ENCODE data around the gene HEG1.

DNA sequence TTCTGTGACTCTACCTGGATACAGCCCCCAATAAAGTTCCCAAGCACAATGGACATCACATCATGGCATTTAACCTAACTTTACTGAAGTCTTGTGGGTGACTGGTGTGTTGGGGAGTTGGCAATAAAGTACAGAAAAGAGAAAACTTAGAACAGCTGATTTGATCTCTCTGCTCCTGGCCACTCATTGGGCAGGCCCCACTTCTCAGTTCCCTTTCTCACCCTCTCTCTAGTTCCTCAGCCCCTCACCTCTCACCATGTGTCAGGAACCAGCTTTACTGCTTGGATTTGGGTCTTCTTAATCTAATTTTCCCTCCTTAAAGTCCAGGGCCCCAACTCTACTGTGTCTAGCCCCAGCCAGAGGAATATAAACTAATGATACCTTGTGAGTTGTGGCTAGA, 120.5 kb downstream of the HEG1 start:
- TF ChIP-seq, protein P1, sequence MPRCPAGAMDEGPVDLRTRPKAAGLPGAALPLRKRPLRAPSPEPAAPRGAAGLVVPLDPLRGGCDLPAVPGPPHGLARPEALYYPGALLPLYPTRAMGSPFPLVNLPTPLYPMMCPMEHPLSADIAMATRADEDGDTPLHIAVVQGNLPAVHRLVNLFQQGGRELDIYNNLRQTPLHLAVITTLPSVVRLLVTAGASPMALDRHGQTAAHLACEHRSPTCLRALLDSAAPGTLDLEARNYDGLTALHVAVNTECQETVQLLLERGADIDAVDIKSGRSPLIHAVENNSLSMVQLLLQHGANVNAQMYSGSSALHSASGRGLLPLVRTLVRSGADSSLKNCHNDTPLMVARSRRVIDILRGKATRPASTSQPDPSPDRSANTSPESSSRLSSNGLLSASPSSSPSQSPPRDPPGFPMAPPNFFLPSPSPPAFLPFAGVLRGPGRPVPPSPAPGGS (CRISPR knock-in tag; IDR thresholded peaks at IDR 0.05) = no peak
- TF ChIP-seq HDAC2 (CRISPR knock-in tag; IDR thresholded peaks at IDR 0.05) (no peak), POLR2A (IDR thresholded peaks at IDR 0.05; ENCODE audit: insufficient read depth in 1 of 2, low read depth in 2 of 2, low read length in 2 of 2) (no peak), ZNF652 (CRISPR knock-in tag; IDR thresholded peaks at IDR 0.05; ENCODE audit: borderline replicate concordance, low read depth) (no peak), NFIC (IDR thresholded peaks at IDR 0.05; ENCODE audit: low read length) (no peak), ZBTB3 (CRISPR knock-in tag; IDR thresholded peaks at IDR 0.05; ENCODE audit: borderline replicate concordance, low read depth) (no peak), GTF2F1 (IDR thresholded peaks at IDR 0.05; ENCODE audit: low read length) (no peak), ZNF570 (CRISPR knock-in tag; IDR thresholded peaks at IDR 0.05; ENCODE audit: borderline replicate concordance) (no peak), RBM22 (optimal IDR thresholded peaks at IDR 0.05; ENCODE audit: low read length) (no peak), ZNF274 (CRISPR knock-in tag; IDR thresholded peaks at IDR 0.05) (no peak)
- TF ChIP-seq, protein P2, sequence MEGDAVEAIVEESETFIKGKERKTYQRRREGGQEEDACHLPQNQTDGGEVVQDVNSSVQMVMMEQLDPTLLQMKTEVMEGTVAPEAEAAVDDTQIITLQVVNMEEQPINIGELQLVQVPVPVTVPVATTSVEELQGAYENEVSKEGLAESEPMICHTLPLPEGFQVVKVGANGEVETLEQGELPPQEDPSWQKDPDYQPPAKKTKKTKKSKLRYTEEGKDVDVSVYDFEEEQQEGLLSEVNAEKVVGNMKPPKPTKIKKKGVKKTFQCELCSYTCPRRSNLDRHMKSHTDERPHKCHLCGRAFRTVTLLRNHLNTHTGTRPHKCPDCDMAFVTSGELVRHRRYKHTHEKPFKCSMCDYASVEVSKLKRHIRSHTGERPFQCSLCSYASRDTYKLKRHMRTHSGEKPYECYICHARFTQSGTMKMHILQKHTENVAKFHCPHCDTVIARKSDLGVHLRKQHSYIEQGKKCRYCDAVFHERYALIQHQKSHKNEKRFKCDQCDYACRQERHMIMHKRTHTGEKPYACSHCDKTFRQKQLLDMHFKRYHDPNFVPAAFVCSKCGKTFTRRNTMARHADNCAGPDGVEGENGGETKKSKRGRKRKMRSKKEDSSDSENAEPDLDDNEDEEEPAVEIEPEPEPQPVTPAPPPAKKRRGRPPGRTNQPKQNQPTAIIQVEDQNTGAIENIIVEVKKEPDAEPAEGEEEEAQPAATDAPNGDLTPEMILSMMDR (CRISPR knock-in tag; IDR thresholded peaks at IDR 0.05) = no peak

Measured in HepG2 (cell line).